Activated CD8-positive, alpha-beta memory T cell treated with anti-CD3 and anti-CD28 coated beads, Interleukin-2, amount 50 U/mL, for 4 hours (primary cell): Measurements from ENCODE around the gene MESP1.

ENCODE experiments used
- DNase-seq: peaks from one replicate; pipeline ENCODE4 v3.0.0-alpha.2; 2020

Gene MESP1

DNA sequence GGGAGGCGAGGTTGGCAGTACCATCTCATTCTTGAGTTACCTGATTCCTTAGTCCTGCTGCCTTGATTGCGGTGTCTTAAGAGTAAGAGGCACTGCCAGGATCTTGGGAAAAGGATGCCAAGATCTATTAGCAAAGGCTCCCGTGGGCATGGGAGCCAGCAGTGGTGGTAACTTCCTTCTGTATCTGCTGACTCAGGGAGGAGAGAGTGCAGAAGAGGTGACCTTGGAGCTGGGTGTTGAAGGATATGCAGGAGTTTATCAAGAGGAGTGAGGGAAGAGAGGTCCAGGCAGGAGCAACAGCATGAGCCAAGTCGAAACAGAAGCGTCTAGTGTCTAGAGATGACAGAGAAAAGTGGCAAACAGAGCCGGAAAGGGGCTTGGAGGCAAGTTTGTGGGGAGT, 29.6 kb upstream of the MESP1 start:
- no peak for DNase-seq

DNA sequence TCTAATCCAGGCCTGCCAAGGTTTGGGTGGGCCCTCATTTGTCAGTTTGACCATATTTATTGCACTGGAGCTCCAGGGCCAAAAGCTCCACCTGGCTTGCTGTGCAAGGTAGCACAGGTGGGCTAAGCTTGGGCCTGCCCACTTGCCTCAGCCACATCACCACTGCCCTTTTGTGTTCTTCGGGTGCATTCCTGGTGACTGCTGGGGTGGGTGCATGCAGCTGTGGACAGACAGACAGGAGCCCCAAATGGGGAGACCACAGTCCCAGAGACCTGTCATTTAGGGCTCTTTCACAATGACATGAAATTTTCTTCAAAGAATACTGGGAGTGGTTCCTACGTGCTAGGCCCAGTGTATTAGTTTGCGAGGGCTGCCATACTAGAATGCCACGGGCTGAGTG, 27.8 kb upstream of the MESP1 start:
- DNase-seq, result no peak

DNA sequence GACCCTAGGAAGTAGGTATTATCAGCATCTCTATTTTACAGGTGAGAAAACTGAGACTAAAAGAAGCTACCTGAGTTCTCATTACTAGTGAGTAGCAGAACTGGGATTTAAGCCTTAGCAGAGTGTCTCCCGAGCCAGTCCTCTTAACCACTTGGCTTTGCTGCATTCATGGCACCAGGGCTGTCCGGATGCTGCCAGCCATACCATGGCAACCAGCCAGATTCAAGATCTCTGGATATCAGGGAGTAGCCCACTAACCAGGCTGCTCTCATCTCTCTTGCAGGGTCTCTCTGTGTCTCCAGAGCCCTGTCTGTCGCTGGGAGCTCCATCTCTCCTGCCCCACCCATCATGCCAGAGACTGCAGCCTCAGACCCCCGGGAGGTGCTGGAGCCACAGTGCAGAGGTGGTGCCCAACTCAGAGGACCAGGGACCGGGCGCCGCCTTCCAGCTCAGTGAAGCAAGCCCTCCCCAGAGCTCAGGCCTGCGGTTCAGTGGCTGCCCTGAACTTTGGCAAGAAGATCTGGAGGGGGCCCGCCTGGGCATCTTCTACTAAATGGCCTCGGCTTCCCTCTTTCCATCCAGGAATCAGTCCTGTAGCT, 26.8 kb upstream of the MESP1 start:
- no peak for DNase-seq

DNA sequence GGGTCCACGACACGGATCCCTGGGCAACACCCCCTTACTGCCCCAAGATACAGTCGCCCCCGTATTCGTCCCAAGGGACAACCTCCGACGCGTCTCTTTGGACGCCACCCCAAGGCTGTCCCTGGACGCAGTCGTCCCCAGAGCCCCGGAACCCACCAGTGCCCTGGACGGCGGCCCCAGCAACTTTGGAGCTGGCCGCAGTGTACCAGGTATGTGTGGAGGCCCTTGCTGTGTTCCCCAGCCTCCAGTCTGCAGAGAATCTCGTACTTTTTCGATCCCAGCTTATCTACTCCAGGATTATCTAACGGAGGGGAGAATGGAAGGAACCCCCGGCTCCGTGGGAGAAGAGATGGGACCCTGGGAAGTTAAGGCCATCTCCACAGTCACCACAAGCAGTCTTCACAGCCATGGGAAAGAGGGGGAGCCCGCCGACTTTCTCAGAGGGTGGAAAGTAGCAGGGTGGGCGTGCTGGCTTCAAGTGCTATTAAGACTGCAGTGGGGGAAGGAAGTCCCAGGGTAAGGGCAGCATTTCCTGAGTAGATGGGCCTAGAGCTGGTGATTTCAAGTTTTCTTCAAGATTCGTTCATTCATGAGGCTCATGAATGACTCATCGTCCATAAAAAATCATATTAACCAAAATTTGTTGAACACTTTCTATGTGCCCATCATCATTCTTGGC, 26.2 kb upstream of the MESP1 start:
- no peak for DNase-seq

DNA sequence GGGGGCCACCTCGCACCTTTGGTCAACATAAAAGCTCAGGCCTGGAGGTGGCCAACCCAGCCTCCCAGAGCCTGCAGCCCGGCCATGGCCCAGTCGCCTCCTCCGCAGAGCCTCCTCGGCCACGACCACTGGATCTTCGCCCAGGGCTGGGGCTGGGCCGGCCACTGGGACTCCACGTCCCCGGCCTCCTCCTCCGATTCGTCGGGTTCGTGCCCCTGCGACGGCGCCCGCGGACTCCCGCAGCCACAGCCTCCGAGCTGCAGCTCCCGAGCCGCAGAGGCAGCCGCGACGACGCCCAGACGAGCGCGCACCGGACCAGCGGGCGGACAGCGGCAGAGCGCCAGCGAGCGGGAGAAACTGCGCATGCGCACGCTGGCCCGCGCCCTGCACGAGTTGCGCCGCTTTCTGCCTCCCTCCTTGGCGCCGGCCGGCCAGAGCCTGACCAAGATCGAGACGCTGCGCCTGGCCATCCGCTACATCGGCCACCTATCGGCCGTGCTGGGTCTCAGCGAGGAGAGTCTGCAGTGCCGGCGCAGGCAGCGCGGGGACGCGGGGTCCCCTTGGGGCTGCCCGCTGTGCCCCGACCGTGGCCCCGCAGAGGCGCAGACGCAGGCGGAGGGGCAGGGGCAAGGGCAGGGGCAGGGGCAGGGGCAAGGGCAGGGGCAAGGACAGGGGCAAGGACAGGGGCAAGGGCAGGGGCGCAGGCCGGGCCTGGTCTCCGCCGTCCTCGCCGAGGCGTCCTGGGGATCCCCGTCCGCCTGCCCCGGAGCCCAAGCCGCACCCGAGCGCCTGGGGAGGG, 25.4 kb upstream of the MESP1 start, which contains the start of gene MESP2:
Gene MESP2 (plus strand): TSS at position 59 of the 799 bp plus-strand sequence. CDS start 26 bp downstream, at position 85.
- peak; percentile 37 for DNase-seq

DNA sequence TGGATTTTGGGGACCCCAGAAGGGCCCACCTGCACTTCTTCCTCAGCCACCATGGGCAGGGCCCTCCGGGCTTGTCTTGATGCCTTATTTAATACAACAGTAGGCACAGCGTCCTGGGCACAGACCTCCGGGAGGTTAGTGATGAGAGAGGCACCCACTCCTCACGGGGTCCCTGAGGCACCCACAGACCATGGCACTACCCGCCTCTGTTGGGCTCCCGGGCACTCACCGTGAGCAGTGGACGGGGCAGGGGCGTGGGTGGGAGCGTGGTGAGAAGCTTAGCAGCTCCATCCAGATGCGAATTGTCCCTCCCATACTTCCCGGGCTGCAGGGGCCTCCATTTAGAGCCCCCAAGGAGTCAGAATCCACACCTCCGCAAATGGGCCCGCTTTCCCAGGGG, 24.8 kb upstream of the MESP1 start:
- DNase-seq, result no peak

DNA sequence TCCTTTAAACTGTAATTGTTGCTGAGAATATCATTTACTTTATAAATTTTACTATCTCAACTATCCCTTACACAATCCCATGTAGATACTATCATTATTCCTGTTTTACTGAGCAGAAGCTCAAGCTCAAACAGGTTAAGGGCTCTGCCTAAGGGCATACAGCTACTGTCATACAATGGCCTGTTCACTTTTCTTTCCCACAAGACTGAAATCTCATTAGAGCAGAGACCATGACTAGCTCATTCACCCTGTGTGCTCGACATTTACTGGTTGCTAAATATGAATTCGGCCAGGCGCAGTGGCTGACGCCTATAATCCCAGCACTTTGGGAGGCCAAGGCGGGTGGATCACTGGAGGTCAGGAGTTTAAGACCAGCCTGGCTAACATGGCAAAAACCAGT, 23.4 kb upstream of the MESP1 start:
- no peak for DNase-seq

DNA sequence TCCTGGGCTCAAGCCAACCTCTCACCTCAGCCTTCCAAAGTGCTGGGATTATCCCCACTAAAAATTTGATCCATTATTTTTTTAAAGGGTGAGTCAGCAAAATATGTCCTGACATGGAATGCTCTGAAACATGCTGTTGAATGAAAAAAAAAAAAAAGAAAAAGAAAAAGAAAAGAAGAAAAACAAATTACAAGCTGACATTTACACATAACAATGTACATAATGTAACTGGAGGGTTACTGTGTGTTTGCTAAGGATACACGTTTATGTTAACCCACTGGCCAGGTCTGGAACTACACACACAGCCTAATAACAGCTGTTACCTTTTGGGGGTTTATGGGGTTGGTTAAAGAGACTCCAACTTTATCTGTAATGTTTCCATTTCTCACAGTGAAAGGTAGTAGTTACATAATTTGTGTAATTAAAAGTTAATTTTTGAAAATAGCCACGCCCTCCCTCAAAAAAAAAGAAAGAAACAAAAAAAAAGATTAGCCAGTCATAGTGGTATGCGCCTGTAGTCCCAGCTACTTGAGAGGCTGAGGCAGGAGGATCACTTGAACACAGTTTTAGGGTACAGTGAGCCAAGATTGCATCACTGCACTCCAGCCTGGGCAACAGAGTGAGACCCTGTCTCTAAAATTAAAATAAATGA, 22.0 kb upstream of the MESP1 start:
- no peak for DNase-seq

DNA sequence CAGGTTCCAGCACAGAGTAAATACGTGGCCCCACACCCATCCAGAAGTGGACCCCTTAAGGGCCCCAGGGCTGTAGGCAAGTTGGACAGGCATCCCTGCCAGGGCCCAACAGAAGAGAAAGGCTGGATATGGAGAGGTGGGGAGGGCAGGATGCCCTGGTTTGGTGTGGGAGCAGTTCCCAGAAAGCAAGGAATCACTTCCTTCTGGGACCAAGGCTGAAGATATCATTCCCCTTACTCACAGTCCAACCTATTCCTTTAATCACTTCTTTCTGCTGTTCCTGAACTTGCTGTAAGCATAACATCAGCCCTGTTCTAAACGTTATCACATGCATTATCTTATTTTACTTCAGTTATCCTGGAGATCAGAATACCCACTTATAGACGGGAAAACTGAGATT, 19.0 kb upstream of the MESP1 start:
- no peak for DNase-seq

DNA sequence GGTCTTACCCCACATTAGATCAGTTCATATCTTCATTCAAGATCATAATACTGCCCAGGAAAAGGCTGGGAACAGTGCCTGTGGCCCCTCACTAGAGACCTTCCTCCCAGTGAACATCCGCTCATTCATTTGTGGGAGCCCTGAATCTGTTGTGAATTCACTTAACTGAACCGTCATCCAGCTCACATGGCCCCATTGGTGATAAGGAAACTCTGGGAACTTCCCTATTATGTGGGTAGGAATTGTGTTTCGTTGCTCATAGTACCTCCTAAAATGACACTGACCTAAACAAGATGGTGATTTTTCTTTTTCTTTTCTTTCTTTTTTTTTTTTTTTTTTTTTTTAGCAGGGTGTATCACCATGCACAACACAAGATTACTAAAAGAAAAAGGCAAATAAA, 18.3 kb upstream of the MESP1 start:
- DNase-seq, result no peak

DNA sequence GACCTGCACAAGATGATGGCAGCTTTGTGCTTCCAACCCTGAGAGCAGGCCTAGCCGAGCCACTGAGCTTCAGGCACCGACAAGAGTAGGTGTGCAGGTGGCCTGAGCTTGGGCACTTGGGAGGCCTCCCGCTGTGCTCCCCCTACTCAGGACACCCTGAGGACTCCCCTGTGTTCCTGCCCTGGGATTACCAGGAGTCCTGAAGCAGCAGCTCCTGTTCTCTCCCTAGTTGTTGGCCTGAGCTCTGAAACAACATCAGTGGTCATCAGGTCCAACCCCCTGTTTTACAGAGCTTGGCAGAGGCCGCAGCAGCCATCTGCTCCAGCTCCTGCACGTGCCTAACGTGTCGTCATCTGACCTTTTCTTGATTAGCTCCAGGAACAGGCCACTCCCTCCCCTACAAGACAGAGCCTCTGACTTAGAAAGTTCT, 17.0 kb upstream of the MESP1 start:
- DNase-seq, result no peak

DNA sequence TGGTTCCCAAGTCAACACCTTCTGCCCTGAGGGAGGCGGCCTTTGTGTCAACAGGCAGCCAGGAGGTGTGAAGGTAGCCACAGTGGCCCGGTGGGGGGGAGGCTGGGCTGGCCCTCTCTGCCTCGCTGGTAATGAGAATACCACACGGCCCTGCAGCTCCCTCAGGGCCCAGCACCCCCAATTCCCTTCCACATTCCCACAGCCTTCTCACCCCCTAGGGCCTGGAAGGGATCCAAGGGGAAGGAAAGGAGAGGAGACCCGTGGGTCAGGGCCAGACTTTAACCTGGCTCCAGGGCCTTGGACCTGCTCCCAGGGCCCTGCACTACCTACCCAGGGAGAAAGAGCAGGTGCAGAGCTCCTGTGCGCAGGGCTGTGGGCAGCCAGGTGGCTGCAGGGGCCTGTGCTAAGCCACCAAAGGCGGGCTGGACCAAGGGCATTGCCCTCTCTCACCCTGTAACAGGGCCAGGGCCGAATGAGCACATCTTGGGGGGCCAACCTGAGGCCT, 16.4 kb upstream of the MESP1 start:
- no peak for DNase-seq

DNA sequence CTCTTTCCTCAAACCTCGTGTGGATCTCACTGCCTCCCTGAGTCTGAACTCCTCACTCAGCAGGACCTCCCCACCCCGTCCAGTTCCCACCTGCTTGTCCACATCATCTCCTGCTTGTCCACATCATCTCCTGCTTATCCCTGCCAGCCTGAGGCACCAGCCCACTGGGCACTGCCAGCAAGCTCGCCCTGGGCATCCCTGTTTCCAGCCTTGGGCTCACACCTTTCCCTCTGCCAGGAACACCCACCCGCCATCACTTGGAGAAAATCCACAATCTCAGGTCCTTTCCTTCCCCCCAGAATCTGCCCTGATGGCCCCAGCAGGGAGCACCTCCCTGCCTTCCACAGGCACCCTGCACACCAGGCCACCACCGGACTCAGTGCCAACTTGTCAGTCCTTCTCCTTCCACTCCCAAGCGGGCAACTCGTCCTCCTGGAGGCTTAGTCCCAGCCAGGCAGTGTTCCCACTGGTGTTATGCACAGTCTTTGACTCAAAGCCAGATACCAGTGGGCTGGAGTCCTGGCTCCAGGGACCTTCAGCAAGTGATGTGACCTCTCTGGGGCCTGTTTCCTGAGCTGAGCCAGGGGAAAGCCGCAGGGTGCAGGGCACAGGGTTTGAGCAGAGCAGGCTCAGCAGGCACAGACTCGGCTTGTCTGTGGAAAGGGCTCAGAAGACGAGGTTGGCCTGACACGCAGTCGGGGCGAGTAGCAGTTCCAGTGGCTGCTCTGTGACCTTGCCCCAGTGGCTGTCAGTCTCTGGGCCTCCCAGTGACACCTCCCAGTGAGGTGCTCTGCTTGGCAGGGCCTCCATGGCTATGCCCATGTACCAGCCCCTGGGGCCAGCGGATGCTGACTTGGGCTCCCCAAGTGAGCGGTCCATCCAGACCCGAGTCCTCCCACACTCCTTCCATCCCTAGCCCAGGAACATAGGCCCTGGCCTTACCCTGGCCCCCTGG, 15.6 kb upstream of the MESP1 start:
- DNase-seq, result no peak

DNA sequence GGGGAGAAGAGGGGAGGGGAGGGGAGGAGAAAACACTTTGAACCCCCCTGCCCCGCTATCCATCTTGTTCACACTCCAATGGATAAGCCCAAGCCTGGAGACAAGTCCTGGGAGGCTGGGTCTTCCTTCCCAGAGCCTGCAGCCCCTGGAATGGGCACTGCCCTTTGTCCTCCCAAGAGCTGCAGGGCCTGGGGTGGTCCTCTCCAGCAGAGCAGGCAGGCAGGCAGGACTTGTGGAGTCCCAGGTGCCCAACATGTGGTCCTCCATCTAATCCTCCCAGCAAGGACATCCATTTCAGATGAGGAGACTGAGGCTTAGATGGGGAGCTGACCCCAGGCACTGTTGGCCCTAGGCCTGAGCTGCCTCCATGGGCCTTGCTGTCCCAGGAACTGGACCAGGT, 14.6 kb upstream of the MESP1 start:
- DNase-seq, result no peak

DNA sequence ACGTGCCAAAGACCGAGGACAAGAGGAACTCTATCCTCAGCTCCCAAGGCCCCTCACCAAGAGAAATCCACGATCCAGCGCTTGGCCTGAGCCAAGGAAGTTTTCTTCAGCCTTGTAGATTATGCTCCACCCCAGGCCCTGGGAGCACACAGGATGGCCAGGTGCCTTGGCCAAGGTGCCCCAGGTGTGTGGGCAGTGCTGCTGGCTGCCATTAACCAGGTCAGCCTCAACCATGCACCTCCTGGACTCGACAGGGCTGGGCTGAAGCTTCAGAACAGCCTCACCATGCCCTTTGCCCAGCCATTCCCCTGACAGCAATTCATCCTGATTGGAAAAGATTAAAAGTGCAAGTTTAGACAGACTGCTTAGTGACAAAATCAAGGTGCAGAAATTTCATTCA, 10.9 kb upstream of the MESP1 start:
- no peak for DNase-seq

DNA sequence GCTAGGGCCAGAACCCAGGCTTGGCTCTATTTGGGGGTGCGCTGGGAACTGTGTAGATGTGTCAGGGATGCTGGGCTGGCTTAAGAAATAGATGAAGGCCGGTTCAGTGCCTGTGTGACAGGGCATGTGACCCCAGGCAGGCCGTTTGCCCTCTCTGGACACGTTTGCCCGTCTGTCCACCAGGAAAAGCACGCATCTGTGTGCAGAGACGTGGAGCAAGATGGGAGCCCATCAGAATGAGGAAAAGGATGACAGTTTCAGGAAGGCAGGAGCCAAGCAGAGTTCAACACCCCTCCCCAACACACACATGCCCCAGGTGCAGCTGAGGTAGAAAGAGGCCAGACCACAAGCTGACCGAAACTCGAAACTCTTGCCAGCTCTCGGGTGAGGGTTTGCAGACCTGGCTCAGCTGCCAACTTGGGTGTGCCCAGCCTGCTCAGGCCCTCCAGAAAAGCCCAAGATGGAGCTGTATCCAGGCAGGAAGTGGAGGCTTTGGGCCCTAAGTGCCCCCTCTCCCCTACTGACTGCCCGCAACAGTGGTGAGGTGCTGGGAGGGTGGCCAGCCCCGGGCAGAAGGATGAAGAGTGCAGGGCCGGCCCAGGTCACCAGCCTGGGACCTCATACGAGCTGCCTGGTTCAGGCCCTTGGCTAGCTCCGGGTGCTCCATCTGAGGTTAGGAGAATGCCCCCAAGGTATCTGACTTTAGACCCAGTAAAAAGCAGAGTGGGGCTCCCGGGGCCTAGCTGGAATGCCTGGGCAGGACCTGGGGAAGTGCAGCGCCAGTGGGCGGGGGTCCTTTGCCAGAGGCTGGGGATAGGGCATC, 10.2 kb upstream of the MESP1 start:
- no peak for DNase-seq

DNA sequence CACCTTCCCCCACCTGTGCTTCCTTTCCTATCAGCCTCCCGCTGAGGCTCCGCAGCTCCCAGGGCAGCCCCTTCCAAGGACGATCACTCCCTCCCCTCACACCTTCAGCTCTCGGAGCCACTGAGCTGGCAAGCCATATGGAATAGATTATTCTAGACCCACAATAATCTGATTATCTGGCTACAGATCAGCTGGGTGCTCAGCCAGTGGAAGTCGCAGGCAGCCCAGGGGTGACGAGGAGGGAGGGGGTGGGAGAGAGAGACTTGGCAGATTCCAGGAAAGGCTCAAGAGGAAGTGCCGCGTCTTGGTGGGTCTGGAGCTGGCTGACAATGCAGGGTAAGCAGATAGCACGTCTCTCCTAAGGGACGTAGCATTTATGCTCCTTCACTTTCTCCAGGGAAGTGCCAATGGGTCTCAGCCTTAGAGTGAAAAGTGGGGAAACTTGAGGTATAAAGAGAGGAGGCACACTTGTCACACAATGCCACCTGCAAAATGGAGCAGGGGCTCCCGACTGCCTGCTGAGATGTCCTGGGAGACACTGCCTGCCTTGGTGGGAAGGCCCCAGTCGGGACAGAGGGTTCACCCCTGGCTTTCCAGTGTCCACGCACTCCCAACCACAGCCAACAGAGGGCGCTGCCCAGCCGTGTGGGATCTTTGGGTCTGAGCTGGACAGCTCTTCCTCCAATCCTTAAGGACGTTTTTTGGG, 9.4 kb upstream of the MESP1 start:
- peak; percentile 57 for DNase-seq

DNA sequence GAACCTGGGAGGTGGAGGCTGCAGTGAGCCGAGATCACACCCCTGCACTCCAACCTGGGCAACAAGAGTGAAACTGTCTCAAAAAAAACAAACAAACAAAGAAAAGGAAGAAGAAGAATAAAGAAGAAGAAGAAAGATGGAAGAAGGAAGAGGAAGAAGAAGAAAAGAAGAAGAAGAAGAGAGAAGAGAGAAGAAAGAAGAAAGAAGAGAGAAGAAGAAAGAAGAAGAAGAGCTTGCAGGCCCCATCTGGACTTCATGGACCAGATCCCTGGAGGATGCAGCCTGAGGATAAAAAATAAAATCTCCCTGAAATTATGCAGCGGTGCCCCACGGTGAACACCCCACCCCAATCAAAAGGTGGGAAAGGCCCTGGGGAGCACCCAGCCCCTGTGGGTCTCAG, 8.8 kb upstream of the MESP1 start:
- DNase-seq, result no peak

DNA sequence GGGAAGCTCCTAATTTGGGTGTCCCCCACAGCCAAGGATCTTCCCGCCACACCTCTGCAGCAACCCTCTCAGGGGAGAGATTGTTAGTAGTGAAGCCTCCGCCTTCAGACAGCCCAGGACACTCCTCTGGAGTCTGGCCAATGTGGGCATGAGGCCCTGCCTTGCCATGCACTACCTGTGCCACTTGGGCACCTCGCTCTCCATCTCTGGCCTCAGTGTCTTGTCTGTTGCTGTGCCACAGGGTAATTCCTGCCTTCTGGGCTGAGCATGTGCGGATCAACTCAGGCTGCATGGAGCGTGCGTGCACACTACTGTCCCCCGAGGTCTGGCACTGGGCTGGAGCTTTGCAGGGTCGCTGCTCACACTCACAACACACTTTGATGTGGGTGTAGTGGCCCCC, 7.9 kb upstream of the MESP1 start:
- no peak for DNase-seq

DNA sequence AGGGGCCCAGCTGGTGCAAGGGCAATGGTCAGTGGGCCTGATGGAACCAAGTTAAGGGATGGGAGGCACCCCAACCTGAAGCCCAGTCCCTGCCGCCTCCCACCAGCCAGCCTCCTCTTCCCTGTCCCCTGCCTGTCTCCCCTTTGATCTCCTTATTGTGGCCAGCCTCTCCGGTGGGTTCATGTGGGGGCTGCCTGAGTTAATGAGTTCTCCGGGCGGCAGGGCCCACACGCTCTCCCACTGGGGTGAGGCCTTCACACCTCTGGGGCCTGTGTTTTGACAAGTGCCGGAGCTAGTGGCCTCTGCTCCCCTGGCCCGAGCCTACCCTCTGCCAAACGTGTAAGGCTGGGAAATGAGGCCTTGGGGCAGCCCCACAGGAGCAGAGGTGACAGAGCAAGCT, 7.2 kb upstream of the MESP1 start:
- DNase-seq, result no peak

DNA sequence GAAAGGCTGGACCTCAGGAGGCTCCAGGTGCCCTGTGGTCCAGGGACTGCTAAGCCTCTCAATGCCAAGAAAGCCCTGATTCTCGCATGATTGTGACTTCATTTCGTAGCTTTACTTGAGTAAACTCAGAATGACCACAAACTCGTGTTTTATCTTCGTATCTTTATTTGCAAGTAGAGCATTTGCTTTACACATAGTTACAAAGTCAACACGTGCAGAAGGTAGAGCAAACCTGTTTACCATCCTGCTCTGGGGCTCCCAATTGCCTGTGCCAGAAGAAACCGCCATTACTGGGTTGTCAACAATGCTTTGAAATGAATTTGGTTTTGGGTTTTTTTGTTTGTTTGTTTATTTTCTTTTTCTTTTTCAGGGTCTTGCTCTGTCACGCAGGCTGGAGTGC, 5.8 kb upstream of the MESP1 start:
- DNase-seq, result no peak
